ENCODE results near the gene EXOSC2.

GRCh38 chr9:130685104-130685503, 8.5 kb upstream of the EXOSC2 start:
- TF ChIP-seq, protein P1, sequence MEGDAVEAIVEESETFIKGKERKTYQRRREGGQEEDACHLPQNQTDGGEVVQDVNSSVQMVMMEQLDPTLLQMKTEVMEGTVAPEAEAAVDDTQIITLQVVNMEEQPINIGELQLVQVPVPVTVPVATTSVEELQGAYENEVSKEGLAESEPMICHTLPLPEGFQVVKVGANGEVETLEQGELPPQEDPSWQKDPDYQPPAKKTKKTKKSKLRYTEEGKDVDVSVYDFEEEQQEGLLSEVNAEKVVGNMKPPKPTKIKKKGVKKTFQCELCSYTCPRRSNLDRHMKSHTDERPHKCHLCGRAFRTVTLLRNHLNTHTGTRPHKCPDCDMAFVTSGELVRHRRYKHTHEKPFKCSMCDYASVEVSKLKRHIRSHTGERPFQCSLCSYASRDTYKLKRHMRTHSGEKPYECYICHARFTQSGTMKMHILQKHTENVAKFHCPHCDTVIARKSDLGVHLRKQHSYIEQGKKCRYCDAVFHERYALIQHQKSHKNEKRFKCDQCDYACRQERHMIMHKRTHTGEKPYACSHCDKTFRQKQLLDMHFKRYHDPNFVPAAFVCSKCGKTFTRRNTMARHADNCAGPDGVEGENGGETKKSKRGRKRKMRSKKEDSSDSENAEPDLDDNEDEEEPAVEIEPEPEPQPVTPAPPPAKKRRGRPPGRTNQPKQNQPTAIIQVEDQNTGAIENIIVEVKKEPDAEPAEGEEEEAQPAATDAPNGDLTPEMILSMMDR (conservative IDR thresholded peaks at IDR 0.05 in 1 of 2, IDR thresholded peaks at IDR 0.05 in 1 of 2; ENCODE audit: low read depth in 1 of 2, low read length in 2 of 2) = no peak
- no peak for TF ChIP-seq EZH2 (IDR thresholded peaks at IDR 0.05; ENCODE audit: low read length, missing control alignments)
